C4-2B (cell line): Measurements from ENCODE around the gene ARHGAP35.
"Not testable (repeated sequence)": the region's sequence is repeated elsewhere in the genome, so short reads cannot be mapped to it uniquely, and the experiment has no call there.

Source experiments
- H3K27ac ChIP-seq: fragments of 450-650 bp; 2 replicates; pipeline ENCODE4 v1.5.1; 2017
- ZFX ChIP-seq: fragments of 450-650 bp; IDR thresholded peaks from 2 replicates; pipeline ENCODE4 v1.6.1; 2017
- TF ChIP-seq, protein P1 (sequence below): fragments of 450-650 bp; conservative IDR thresholded peaks from 2 replicates; pipeline ENCODE4 v1.5.1; 2017; ENCODE audit warnings: mild to moderate bottlenecking

ARHGAP35 gene

DNA sequence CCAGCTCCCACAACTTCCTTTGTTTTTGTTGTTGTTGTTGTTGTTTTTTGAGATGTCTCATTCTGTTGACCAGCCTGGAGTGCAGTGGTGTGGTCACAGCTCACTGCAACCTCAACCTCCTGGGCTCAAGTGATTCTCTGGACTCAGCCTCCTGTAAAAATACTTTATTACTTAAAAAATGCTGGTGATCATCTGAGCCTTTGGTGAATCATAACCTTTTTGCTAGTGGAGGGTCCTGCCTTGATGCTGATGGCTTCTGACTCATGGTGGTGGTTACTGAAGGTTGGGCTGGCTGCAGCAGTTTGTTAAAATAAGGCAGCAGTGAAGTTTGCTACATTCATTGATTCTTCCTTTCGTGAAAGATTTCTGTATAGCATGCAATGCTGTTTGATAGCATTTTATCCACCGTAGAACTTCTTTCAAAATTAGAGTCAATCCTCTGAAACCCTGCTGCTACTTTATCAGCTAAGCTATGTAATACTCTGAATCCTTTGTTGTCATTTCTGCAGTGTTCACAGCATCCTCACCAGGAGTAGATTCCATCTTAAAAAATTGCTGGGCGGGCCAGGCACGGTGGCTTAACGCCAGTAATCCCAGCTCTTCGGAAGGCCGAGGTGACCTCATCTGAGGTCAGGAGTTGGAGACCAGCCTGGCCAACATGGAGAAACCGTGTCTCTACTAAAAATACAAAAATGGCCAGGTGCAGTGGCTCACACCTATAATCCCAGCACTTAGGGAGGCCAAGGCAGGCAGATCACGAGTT is 18.0 kb downstream of the ARHGAP35 start:
- TF ChIP-seq ZFX: no peak
- TF ChIP-seq, protein P1, sequence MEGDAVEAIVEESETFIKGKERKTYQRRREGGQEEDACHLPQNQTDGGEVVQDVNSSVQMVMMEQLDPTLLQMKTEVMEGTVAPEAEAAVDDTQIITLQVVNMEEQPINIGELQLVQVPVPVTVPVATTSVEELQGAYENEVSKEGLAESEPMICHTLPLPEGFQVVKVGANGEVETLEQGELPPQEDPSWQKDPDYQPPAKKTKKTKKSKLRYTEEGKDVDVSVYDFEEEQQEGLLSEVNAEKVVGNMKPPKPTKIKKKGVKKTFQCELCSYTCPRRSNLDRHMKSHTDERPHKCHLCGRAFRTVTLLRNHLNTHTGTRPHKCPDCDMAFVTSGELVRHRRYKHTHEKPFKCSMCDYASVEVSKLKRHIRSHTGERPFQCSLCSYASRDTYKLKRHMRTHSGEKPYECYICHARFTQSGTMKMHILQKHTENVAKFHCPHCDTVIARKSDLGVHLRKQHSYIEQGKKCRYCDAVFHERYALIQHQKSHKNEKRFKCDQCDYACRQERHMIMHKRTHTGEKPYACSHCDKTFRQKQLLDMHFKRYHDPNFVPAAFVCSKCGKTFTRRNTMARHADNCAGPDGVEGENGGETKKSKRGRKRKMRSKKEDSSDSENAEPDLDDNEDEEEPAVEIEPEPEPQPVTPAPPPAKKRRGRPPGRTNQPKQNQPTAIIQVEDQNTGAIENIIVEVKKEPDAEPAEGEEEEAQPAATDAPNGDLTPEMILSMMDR: no peak
- no peak overlapping the region for H3K27ac ChIP-seq

DNA sequence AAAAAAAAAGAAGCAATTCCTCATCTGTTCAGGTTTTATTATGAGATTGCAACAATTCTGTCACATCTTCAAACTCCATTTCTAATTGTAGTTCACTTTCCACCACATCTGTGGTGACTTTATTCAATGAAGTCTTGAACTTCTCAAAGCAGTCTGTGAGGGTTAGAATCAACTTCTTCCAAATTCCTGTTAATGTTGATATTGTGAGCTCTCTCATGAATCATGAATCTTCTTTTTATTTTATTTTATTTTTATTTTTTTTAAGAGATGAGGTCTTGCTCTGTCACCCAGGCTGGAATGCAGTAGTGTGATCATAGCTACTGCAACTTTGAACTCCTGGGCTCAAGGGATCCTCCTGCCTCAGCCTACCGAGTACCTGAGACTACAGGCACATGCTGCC is 19.6 kb downstream of the ARHGAP35 start:
- no peak overlapping the region for H3K27ac ChIP-seq
- no peak for TF ChIP-seq ZFX
- TF ChIP-seq, protein P1: no peak

DNA sequence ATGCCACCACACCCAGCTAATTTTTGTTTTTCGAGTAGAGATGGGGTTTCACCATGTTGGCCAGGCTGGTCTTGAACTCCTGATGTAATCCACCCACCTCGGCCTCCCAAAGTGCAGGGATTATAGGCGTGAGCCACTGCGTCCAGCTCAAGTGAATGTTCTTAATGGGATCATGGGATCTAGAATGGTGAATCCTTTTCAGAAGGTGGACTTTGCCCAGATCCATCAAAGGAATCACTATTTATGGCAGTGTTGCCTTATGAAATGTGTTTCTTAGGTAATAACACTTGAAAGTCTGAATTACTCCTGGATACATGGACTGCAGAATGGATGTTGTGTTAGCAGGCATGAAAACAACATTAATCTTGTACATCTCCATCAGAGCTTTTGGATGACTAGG is 20.3 kb downstream of the ARHGAP35 start:
- no peak overlapping the region for H3K27ac ChIP-seq
- no peak for TF ChIP-seq ZFX
- TF ChIP-seq, protein P1: no peak

DNA sequence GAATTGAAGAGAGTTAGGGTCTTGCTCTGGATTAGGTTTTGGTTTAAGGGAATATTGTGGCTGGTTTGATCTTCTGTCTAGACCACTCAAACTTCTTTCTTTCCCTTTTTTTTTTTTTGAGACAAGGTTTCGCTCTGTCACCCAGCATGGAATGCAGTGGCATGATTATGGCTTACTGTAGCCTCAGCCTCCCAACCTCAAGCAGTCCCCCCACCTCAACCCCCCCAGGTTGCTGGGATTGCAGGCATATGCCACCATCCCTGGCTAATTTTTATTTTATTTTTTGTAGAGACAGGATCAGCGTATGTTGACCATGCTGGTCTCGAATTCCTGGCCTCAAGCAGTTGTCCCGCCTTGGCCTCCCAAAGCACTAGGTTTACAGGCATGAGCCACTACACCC is 21.2 kb downstream of the ARHGAP35 start:
- no peak overlapping the region for H3K27ac ChIP-seq
- TF ChIP-seq, protein P1: no peak
- TF ChIP-seq ZFX: no peak

DNA sequence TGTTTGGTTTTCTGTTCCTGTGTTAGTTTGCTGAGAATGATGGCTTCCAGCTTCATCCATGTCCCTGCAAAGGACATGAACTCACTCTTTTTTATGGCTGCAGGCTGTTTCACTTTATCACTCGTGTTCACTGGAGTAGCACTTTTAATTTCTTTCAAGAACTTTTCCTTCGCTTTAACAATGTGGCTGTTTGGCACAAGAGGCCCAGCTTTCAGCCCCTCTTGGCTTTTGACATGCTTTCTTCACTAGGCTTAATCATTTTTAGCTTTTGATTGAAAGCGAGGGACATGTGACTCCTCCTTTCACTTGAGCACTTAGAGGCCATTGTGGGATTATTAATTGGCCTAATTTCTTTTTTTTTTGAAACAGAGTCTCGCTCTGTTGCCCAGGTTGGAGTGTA is 22.0 kb downstream of the ARHGAP35 start:
- not testable (repeated sequence) for H3K27ac ChIP-seq

DNA sequence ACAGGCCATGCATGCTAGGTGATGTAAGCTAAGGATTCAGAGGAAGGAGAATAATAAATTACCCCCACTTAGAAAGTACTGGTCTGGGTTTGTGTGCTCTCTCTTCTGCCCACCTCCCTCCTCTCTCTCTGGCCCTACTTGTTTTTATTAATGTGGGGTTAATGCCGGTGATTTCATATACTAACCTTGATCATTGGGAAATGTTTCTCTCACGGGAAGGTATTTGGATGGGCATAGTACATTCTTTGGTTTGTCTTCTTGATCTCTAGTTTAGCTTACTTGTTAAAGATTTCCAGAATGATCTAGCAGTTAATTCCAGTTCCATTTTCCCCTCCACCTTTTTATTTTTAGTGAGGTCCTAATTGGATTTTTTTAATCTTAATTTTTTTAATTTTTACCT is 24.6 kb downstream of the ARHGAP35 start:
- H3K27ac ChIP-seq: no peak overlapping the region

DNA sequence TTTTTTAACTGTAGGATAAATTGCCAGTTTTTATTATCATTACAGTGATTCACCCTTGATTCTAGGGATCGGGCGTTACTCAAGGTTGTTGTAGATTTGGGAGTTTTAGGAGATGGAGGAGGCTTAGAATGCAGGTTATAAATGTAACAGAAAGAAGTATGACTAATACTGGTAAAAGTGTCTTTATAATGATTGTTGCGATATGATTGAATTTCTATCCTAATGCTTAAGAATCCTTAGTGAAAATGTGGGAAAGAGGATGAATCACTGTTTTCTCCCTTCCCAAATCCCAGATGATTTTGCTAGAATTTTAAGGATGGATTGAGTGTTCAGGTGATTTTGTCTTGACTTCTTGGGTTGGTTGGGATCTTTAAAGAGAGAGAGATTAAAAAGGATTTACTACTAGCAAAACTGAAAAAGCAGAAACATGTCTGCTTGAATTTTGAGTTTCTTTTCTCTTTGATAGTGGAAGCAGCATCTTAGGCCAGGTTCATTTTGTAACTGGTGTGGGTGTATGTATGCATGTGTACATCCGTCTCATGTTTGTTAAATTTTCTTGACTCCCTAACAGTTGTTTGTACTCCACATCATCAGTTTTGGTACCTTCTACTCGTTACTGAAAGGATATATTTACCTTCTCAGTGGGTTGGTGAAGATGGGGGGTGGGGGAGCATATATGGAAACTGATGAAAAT is 25.9 kb downstream of the ARHGAP35 start:
- no peak overlapping the region for H3K27ac ChIP-seq
- TF ChIP-seq, protein P1: no peak
- TF ChIP-seq ZFX: no peak

More for the DNA sequence above, 24.6 kb downstream of the ARHGAP35 start:
- TF ChIP-seq, protein P1: no peak
- TF ChIP-seq ZFX: no peak
